NCI-H1048 (cell line): ENCODE measurements around the gene NCBP1.

Experiments
- DNase-seq: peaks from one replicate; lab custom pipeline; 2025; lab: John Stamatoyannopoulos, UW

The NCBP1 gene

GRCh38 chr9:97623946-97624345 lies 9.7 kb upstream of the NCBP1 start:
- DNase-seq: no peak

- DNase-seq: no peak
These were observed 8.0 kb upstream of the NCBP1 start for GRCh38 chr9:97625620-97626019.

GRCh38 chr9:97627624-97628023 lies 6.0 kb upstream of the NCBP1 start:
- DNase-seq: no peak

GRCh38 chr9:97628668-97629067 lies 5.0 kb upstream of the NCBP1 start:
- DNase-seq: no peak

- DNase-seq: no peak
These were observed 4.5 kb upstream of the NCBP1 start for GRCh38 chr9:97629156-97629555.

- DNase-seq: no peak
These were observed 3.0 kb upstream of the NCBP1 start for GRCh38 chr9:97630591-97630990.

GRCh38 chr9:97632248-97632984 lies 1.2 kb upstream of the NCBP1 start:
- no peak for DNase-seq

GRCh38 chr9:97633859-97634490 lies 354 bp downstream of the NCBP1 start:
- no peak for DNase-seq

- DNase-seq: no peak
These were observed 1.4 kb downstream of the NCBP1 start for GRCh38 chr9:97635026-97635425.

- DNase-seq: no peak
These were observed 3.3 kb downstream of the NCBP1 start for GRCh38 chr9:97636903-97637302.

- no peak for DNase-seq
These were observed 5.0 kb downstream of the NCBP1 start for GRCh38 chr9:97638666-97639065.

- no peak for DNase-seq
These were observed 6.7 kb downstream of the NCBP1 start for GRCh38 chr9:97640325-97640724.

- no peak for DNase-seq
These were observed 12.1 kb downstream of the NCBP1 start for GRCh38 chr9:97645720-97646119.

GRCh38 chr9:97647996-97648395 lies 14.4 kb downstream of the NCBP1 start:
- DNase-seq: no peak

GRCh38 chr9:97651646-97652045 lies 18.0 kb downstream of the NCBP1 start:
- DNase-seq: no peak

- no peak for DNase-seq
These were observed 25.1 kb downstream of the NCBP1 start for GRCh38 chr9:97658707-97659106.

GRCh38 chr9:97659771-97660170 lies 26.1 kb downstream of the NCBP1 start:
- DNase-seq: no peak

GRCh38 chr9:97660340-97660739 lies 26.7 kb downstream of the NCBP1 start:
- no peak for DNase-seq

GRCh38 chr9:97660847-97661246 lies 27.2 kb downstream of the NCBP1 start:
- DNase-seq: no peak

- DNase-seq: no peak
These were observed 32.1 kb downstream of the NCBP1 start for GRCh38 chr9:97665742-97666141.

- DNase-seq: no peak
These were observed 33.5 kb downstream of the NCBP1 start for GRCh38 chr9:97666907-97667686.

- DNase-seq: no peak
These were observed 34.9 kb downstream of the NCBP1 start for GRCh38 chr9:97668485-97668884.

- DNase-seq: no peak
These were observed 37.0 kb downstream of the NCBP1 start for GRCh38 chr9:97670586-97670985.
